ENCODE data around the gene PMEL. TPM values are rescaled to one million over a fixed set of nuclear protein-coding genes. Genes with fewer than 3 reads are reported as not detected.

The PMEL gene
- polyA plus RNA-seq, 1 of the 3 experiments (the other 2 are of a cell fraction): 1.8 TPM

GRCh38 chr12:56011509-56012090 is 45.8 kb upstream of the PMEL start:
- Histone ChIP-seq H3K4me2 (no peak overlapping the region), H3K4me1 (ENCODE audit: control insufficient read depth in 1 of 2, insufficient read depth in 2 of 2, low read depth in 1 of 2, low read length in 1 of 2) (peaks cover 0 to 8% of the 10 kb centered on the region in 2 experiments; a peak in 1 of 4 replicates), H3K9me2 (no peaks in the 10 kb centered on the region), H3K9me3 (no peaks in the 10 kb centered on the region), H3K36me3 (replicated peaks in 1 of 2; ENCODE audit: control insufficient read depth in 1 of 2, insufficient read depth in 2 of 2, low read length in 1 of 2) (no peaks in the 10 kb centered on the region), H3F3A (replicated peaks; ENCODE audit: insufficient read depth) (no peaks in the 10 kb centered on the region), H3K9ac (no peak overlapping the region), H3K27ac (ENCODE audit: low read depth in 2 of 2, low read length in 1 of 2) (no peak overlapping the region), H4K20me1 (ENCODE audit: insufficient read depth) (no peaks in the 10 kb centered on the region), H3K79me2 (ENCODE audit: insufficient read depth) (no peaks in the 10 kb centered on the region), H3K4me3 (ENCODE audit: low read depth in 2 of 2, low read length in 1 of 2) (no peak overlapping the region), H2AFZ (ENCODE audit: low read depth) (no peak overlapping the region), H3K27me3 (ENCODE audit: insufficient read depth) (no peaks in the 10 kb centered on the region)
- ChIA-PET CTCF (interaction anchor here (1.0 to 4.5 kb wide), 3 partner anchors 9 to 30 kb away, joined by 4 to 14 read pairs (median 6); partner anchors contain the start of genes IKZF4 and SUOX), POLR2A (no interaction called here)
- WGBS (ENCODE audit: low lambda C conversion rate): 86% methylated on average over 2 of the region's 2 CpGs
- DNase-seq: no peak
- TF ChIP-seq SMC3 (IDR thresholded peaks at IDR 0.05; ENCODE audit: low read depth, low read length) (no peak), RXRA (IDR thresholded peaks at IDR 0.05; ENCODE audit: borderline replicate concordance, low read depth) (no peak), RFX5 (IDR thresholded peaks at IDR 0.05; ENCODE audit: low read length) (no peak), NRF1 (IDR thresholded peaks at IDR 0.05; ENCODE audit: low read depth, low read length) (no peak), FOXJ3 (CRISPR knock-in tag; IDR thresholded peaks at IDR 0.05) (no peak), MXI1 (IDR thresholded peaks at IDR 0.05; ENCODE audit: low read depth, low read length) (no peak), JUND (IDR thresholded peaks at IDR 0.05) (no peak), USF1 (IDR thresholded peaks at IDR 0.05; ENCODE audit: borderline replicate concordance, low read depth) (no peak), REST (IDR thresholded peaks at IDR 0.05; ENCODE audit: low read depth, low read length) (no peak)
- TF ChIP-seq, protein P1, sequence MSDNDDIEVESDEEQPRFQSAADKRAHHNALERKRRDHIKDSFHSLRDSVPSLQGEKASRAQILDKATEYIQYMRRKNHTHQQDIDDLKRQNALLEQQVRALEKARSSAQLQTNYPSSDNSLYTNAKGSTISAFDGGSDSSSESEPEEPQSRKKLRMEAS (IDR thresholded peaks at IDR 0.05; ENCODE audit: low read depth): no peak
- TF ChIP-seq, protein P2, sequence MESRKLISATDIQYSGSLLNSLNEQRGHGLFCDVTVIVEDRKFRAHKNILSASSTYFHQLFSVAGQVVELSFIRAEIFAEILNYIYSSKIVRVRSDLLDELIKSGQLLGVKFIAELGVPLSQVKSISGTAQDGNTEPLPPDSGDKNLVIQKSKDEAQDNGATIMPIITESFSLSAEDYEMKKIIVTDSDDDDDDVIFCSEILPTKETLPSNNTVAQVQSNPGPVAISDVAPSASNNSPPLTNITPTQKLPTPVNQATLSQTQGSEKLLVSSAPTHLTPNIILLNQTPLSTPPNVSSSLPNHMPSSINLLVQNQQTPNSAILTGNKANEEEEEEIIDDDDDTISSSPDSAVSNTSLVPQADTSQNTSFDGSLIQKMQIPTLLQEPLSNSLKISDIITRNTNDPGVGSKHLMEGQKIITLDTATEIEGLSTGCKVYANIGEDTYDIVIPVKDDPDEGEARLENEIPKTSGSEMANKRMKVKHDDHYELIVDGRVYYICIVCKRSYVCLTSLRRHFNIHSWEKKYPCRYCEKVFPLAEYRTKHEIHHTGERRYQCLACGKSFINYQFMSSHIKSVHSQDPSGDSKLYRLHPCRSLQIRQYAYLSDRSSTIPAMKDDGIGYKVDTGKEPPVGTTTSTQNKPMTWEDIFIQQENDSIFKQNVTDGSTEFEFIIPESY (IDR thresholded peaks at IDR 0.05; ENCODE audit: borderline replicate concordance, low read depth): no peak
- TF ChIP-seq, protein P3, sequence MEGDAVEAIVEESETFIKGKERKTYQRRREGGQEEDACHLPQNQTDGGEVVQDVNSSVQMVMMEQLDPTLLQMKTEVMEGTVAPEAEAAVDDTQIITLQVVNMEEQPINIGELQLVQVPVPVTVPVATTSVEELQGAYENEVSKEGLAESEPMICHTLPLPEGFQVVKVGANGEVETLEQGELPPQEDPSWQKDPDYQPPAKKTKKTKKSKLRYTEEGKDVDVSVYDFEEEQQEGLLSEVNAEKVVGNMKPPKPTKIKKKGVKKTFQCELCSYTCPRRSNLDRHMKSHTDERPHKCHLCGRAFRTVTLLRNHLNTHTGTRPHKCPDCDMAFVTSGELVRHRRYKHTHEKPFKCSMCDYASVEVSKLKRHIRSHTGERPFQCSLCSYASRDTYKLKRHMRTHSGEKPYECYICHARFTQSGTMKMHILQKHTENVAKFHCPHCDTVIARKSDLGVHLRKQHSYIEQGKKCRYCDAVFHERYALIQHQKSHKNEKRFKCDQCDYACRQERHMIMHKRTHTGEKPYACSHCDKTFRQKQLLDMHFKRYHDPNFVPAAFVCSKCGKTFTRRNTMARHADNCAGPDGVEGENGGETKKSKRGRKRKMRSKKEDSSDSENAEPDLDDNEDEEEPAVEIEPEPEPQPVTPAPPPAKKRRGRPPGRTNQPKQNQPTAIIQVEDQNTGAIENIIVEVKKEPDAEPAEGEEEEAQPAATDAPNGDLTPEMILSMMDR (IDR thresholded peaks at IDR 0.05): no peak

Measured in SK-N-SH (cell line).